ENCODE results near the gene CDK17.
"Not testable (repeated sequence)": the region's sequence is repeated elsewhere in the genome, so short reads cannot be mapped to it uniquely, and the experiment has no call there.

The CDK17 gene

GRCh38 chr12:96350982-96351381, 49.3 kb downstream of the CDK17 start:
- H4K12ac ChIP-seq (ENCODE audit: low read depth, low read length), result no peak overlapping the region

GRCh38 chr12:96347130-96347699, 53.0 kb downstream of the CDK17 start:
- H2AK5ac ChIP-seq (ENCODE audit: low read length), result no peak overlapping the region
- H3K4me2 ChIP-seq (ENCODE audit: low read length), result no peak overlapping the region
- H3K4ac ChIP-seq (ENCODE audit: low read depth, low read length), result no peak overlapping the region
- H4K12ac ChIP-seq (ENCODE audit: low read depth, low read length), result no peak overlapping the region
- no peaks in the 10 kb centered on the region for H3K79me2 ChIP-seq (ENCODE audit: control insufficient read depth, insufficient read depth, low read length, poor library complexity)
- no peak overlapping the region for H4K8ac ChIP-seq (ENCODE audit: low read depth, low read length)
- no peak overlapping the region for H2BK5ac ChIP-seq (ENCODE audit: low read depth, low read length, poor library complexity)
- H3K79me1 ChIP-seq (ENCODE audit: low read length), result no peaks in the 10 kb centered on the region
- no peak overlapping the region for H2BK12ac ChIP-seq (ENCODE audit: low read length)
- no CpG with 5 or more reads among the region's 5 CpGs for WGBS (ENCODE audit: extremely low coverage, insufficient coverage, insufficient read length)
- peak in 1 of 2 donors; percentile 17 for DNase-seq
- H3K4me1 ChIP-seq (ENCODE audit: control insufficient read depth in 1 of 2, insufficient read depth in 2 of 2, low read length in 2 of 2), result no peaks in the 10 kb centered on the region
- no peak overlapping the region for H3K14ac ChIP-seq (ENCODE audit: low read length)
- no peak overlapping the region for H3K18ac ChIP-seq (ENCODE audit: low read length)
- H3K23ac ChIP-seq (ENCODE audit: low read length), result no peak overlapping the region
- H3K36me3 ChIP-seq (ENCODE audit: control insufficient read depth in 1 of 2, insufficient read depth in 2 of 2, low read length in 2 of 2), result no peaks in the 10 kb centered on the region
- H3K27ac ChIP-seq (ENCODE audit: low read depth, low read length), result no peak overlapping the region
- H3K4me3 ChIP-seq (ENCODE audit: low read depth, low read length), result no peak overlapping the region
- H3K9ac ChIP-seq (ENCODE audit: low read length), result no peak overlapping the region
- peaks cover 3% of the 10 kb centered on the region for H3K9me3 ChIP-seq (ENCODE audit: insufficient read depth, low read depth, low read length)
- H2BK120ac ChIP-seq (ENCODE audit: insufficient read depth, low read length, poor library complexity), result no peak overlapping the region
- no peak overlapping the region for H4K91ac ChIP-seq (ENCODE audit: low read depth, low read length)
- H3K27me3 ChIP-seq (ENCODE audit: insufficient read depth, low read length), result no peaks in the 10 kb centered on the region
- no peak overlapping the region for H2AFZ ChIP-seq (ENCODE audit: insufficient read depth, low read length, poor library complexity)

More at GRCh38 chr12:96350982-96351381, 49.3 kb downstream of the CDK17 start:
- Histone ChIP-seq H3K79me1 (ENCODE audit: low read length) (no peaks in the 10 kb centered on the region), H3K27me3 (ENCODE audit: insufficient read depth, low read length) (no peaks in the 10 kb centered on the region), H3K27ac (ENCODE audit: low read depth, low read length) (no peak overlapping the region), H3K79me2 (ENCODE audit: control insufficient read depth, insufficient read depth, low read length, poor library complexity) (no peaks in the 10 kb centered on the region), H3K4me1 (ENCODE audit: control insufficient read depth in 1 of 2, insufficient read depth in 2 of 2, low read length in 2 of 2) (no peaks in the 10 kb centered on the region), H3K18ac (ENCODE audit: low read length) (no peak overlapping the region), H4K91ac (ENCODE audit: low read depth, low read length) (no peak overlapping the region), H3K9ac (ENCODE audit: low read length) (no peak overlapping the region), H2BK120ac (ENCODE audit: insufficient read depth, low read length, poor library complexity) (no peak overlapping the region), H3K23ac (ENCODE audit: low read length) (no peak overlapping the region), H2AFZ (ENCODE audit: insufficient read depth, low read length, poor library complexity) (no peak overlapping the region), H3K14ac (ENCODE audit: low read length) (no peak overlapping the region), H2BK12ac (ENCODE audit: low read length) (no peak overlapping the region), H3K4me3 (ENCODE audit: low read depth, low read length) (no peak overlapping the region), H2AK5ac (ENCODE audit: low read length) (no peak overlapping the region), H4K8ac (ENCODE audit: low read depth, low read length) (no peak overlapping the region), H3K36me3 (ENCODE audit: control insufficient read depth in 1 of 2, insufficient read depth in 2 of 2, low read length in 2 of 2) (no peaks in the 10 kb centered on the region), H2BK5ac (ENCODE audit: low read depth, low read length, poor library complexity) (no peak overlapping the region), H3K9me3 (ENCODE audit: insufficient read depth, low read depth, low read length) (no peaks in the 10 kb centered on the region), H3K4me2 (ENCODE audit: low read length) (no peak overlapping the region), H3K4ac (ENCODE audit: low read depth, low read length) (no peak overlapping the region)
- DNase-seq, result peak in 1 of 2 donors; percentile 25
- WGBS (ENCODE audit: extremely low coverage, insufficient coverage, insufficient read length), result no CpG with 5 or more reads among the region's 1 CpG

- H4K8ac ChIP-seq (ENCODE audit: low read depth, low read length); H3K9ac ChIP-seq (ENCODE audit: low read length); H3K4me3 ChIP-seq (ENCODE audit: low read depth, low read length); H3K79me2 ChIP-seq (ENCODE audit: control insufficient read depth, insufficient read depth, low read length, poor library complexity); H3K4ac ChIP-seq (ENCODE audit: low read depth, low read length); H3K27ac ChIP-seq (ENCODE audit: low read depth, low read length); H3K36me3 ChIP-seq (ENCODE audit: control insufficient read depth in 1 of 2, insufficient read depth in 2 of 2, low read length in 2 of 2); H3K79me1 ChIP-seq (ENCODE audit: low read length); H3K9me3 ChIP-seq (ENCODE audit: insufficient read depth, low read depth, low read length); H4K12ac ChIP-seq (ENCODE audit: low read depth, low read length); H2BK120ac ChIP-seq (ENCODE audit: insufficient read depth, low read length, poor library complexity); H3K23ac ChIP-seq (ENCODE audit: low read length); H2BK5ac ChIP-seq (ENCODE audit: low read depth, low read length, poor library complexity); DNase-seq; H3K4me1 ChIP-seq (ENCODE audit: control insufficient read depth in 1 of 2, insufficient read depth in 2 of 2, low read length in 2 of 2); H3K18ac ChIP-seq (ENCODE audit: low read length); H2AFZ ChIP-seq (ENCODE audit: insufficient read depth, low read length, poor library complexity); H2BK12ac ChIP-seq (ENCODE audit: low read length); H3K27me3 ChIP-seq (ENCODE audit: insufficient read depth, low read length); H4K91ac ChIP-seq (ENCODE audit: low read depth, low read length); H3K4me2 ChIP-seq (ENCODE audit: low read length); H2AK5ac ChIP-seq (ENCODE audit: low read length); H3K14ac ChIP-seq (ENCODE audit: low read length): not testable (repeated sequence)
- WGBS (ENCODE audit: extremely low coverage, insufficient coverage, insufficient read length), result no CpG with 5 or more reads among the region's 4 CpGs
These were observed 53.5 kb downstream of the CDK17 start for GRCh38 chr12:96346716-96347115.

GRCh38 chr12:96344124-96344695, 56.0 kb downstream of the CDK17 start:
- Histone ChIP-seq H3K4ac (ENCODE audit: low read depth, low read length) (no peak overlapping the region), H4K91ac (ENCODE audit: low read depth, low read length) (no peak overlapping the region), H3K36me3 (ENCODE audit: control insufficient read depth in 1 of 2, insufficient read depth in 2 of 2, low read length in 2 of 2) (no peaks in the 10 kb centered on the region), H2AFZ (ENCODE audit: insufficient read depth, low read length, poor library complexity) (no peak overlapping the region), H4K8ac (ENCODE audit: low read depth, low read length) (no peak overlapping the region), H3K23ac (ENCODE audit: low read length) (no peak overlapping the region), H3K27ac (ENCODE audit: low read depth, low read length) (no peak overlapping the region), H3K9ac (ENCODE audit: low read length) (no peak overlapping the region), H2BK5ac (ENCODE audit: low read depth, low read length, poor library complexity) (no peak overlapping the region), H3K79me2 (ENCODE audit: control insufficient read depth, insufficient read depth, low read length, poor library complexity) (no peaks in the 10 kb centered on the region), H3K4me1 (ENCODE audit: control insufficient read depth in 1 of 2, insufficient read depth in 2 of 2, low read length in 2 of 2) (no peaks in the 10 kb centered on the region), H2BK12ac (ENCODE audit: low read length) (no peak overlapping the region), H2AK5ac (ENCODE audit: low read length) (no peak overlapping the region), H3K27me3 (ENCODE audit: insufficient read depth, low read length) (no peaks in the 10 kb centered on the region), H3K18ac (ENCODE audit: low read length) (no peak overlapping the region), H3K4me2 (ENCODE audit: low read length) (no peak overlapping the region), H3K79me1 (ENCODE audit: low read length) (no peaks in the 10 kb centered on the region), H2BK120ac (ENCODE audit: insufficient read depth, low read length, poor library complexity) (no peak overlapping the region), H3K14ac (ENCODE audit: low read length) (no peak overlapping the region), H3K4me3 (ENCODE audit: low read depth, low read length) (no peak overlapping the region), H4K12ac (ENCODE audit: low read depth, low read length) (no peak overlapping the region), H3K9me3 (ENCODE audit: insufficient read depth, low read depth, low read length) (peaks cover 3% of the 10 kb centered on the region)
- no CpG with 5 or more reads among the region's 3 CpGs for WGBS (ENCODE audit: extremely low coverage, insufficient coverage, insufficient read length)
- no peak for DNase-seq

Data from trophoblast cell (in vitro differentiated cells and primary cell).